GM13977 (cell line): ENCODE data around the gene EOLA1.

Experiments
- DNase-seq: peaks from one replicate; pipeline ENCODE4 v3.0.0; 2012; ENCODE audit warnings: low spot score
- in situ Hi-C: fragments of 300-500 bp; cut with MboI; formaldehyde crosslinking; loops from one replicate; pipeline ENCODE4 v1.12.0; 2022; ENCODE audit warnings: low sequenced_read_pairs, low pct_unique_long_range_greater_than_20kb, mixed read lengths, inconsistent platforms; ENCODE audit not compliant: unreplicated experiment
- TF ChIP-seq, protein P1 (sequence below): IDR thresholded peaks from 2 replicates; pipeline ENCODE4 v1.5.1; 2012; ENCODE audit warnings: mild to moderate bottlenecking, control low read depth; ENCODE audit not compliant: insufficient read depth; ENCODE audit errors: extremely low read depth, missing control alignments

EOLA1 gene

GRCh38 chrX:149563359-149563758, 22.5 kb downstream of the EOLA1 start:
- in situ Hi-C loops: no loop called here
- TF ChIP-seq, protein P1, sequence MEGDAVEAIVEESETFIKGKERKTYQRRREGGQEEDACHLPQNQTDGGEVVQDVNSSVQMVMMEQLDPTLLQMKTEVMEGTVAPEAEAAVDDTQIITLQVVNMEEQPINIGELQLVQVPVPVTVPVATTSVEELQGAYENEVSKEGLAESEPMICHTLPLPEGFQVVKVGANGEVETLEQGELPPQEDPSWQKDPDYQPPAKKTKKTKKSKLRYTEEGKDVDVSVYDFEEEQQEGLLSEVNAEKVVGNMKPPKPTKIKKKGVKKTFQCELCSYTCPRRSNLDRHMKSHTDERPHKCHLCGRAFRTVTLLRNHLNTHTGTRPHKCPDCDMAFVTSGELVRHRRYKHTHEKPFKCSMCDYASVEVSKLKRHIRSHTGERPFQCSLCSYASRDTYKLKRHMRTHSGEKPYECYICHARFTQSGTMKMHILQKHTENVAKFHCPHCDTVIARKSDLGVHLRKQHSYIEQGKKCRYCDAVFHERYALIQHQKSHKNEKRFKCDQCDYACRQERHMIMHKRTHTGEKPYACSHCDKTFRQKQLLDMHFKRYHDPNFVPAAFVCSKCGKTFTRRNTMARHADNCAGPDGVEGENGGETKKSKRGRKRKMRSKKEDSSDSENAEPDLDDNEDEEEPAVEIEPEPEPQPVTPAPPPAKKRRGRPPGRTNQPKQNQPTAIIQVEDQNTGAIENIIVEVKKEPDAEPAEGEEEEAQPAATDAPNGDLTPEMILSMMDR: no peak

GRCh38 chrX:149567621-149568417, 27.0 kb downstream of the EOLA1 start:
- in situ Hi-C loops: no loop called here
- no peak for DNase-seq
- TF ChIP-seq, protein P1: no peak

More at GRCh38 chrX:149563359-149563758, 22.5 kb downstream of the EOLA1 start:
- DNase-seq: no peak

GRCh38 chrX:149568701-149569296, 28.0 kb downstream of the EOLA1 start:
- in situ Hi-C loops: no loop called here
- TF ChIP-seq, protein P1: no peak
- DNase-seq: no peak

DNA sequence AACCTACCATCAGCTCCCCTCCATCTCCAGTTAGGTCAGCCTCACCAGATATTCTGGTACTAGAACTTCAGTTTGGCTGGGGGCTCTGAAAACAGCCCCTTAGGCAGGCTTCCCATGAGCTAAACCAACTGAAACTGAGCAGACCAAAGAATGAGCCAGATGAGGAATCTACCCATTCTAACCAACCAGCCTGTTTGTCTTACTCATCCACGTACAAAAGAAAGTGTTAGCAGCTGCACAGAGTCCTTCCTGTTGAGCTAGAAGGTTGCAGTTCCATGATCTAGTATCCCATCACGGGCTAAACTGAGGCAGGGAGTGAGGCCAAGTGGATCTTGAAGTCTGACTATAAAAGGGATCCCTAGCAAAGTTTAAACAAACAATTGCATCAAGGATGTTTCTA, 29.0 kb downstream of the EOLA1 start:
- no peak for DNase-seq
- in situ Hi-C loops: no loop called here
- TF ChIP-seq, protein P1: no peak

DNA sequence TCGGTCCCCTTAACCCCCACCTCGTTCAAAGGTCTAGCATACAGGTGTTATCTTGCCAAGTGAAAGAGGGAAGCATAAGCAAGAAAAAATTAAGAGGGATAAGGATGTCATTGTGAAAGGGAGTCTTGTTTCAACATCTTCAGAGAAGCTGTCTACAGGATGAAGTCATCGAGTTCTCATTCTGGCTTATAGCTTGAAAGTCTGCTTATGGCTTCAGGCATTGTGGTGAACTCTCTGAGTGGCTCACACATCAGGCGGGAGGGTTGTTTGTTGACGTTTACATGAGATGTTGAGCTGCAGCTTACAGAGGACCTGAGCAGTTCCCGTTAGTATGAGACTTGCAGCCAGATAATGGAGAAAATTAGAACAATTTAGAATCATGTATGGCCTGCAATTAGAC, 29.9 kb downstream of the EOLA1 start:
- TF ChIP-seq, protein P1: no peak
- DNase-seq: no peak
- in situ Hi-C loops: no loop called here

- TF ChIP-seq, protein P1: no peak
- no peak for DNase-seq
- in situ Hi-C loops: no loop called here
These were observed 31.0 kb downstream of the EOLA1 start for GRCh38 chrX:149571770-149572169.
